NCI-H82 treated with DMSO at 0.1 percent for 48 hours (cell line): ENCODE data around the gene WBP1L.
"Not testable (repeated sequence)": the region's sequence is repeated elsewhere in the genome, so short reads cannot be mapped to it uniquely, and the experiment has no call there.

ENCODE experiments used
- DNase-seq: peaks from one replicate; lab custom pipeline; 2025; ENCODE audit not compliant: unreplicated experiment; lab: John Stamatoyannopoulos, UW

The WBP1L gene

DNA sequence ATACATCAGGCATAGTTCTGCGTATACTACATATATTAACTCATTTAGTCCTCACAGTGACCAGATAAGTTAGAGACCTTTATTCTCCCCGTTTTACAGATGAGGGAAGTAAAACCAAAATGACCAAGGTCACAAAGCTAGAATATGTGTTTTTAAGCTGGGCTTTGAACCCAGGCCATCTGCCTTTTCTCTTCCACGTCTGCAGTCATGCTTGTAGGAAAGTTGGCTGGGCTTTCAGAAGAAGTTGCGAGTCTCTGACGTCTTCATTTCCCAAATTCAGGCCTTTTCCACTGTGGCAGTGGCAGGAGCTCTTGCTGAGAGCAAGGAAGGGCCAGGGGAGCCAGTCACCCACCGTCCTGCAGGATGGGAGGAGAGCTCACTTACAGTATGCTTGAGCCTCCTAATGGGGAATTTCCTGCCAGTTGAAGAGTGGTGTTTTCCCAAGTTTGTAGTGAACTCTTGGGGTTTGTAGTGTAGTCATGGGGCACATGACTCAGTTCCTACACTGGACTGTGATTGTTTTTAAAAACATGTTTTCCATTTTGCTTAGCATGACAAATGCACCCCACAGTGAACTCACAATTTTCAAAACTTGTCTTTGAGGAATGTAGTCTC lies 59.3 kb downstream of the WBP1L start:
- no peak for DNase-seq

DNA sequence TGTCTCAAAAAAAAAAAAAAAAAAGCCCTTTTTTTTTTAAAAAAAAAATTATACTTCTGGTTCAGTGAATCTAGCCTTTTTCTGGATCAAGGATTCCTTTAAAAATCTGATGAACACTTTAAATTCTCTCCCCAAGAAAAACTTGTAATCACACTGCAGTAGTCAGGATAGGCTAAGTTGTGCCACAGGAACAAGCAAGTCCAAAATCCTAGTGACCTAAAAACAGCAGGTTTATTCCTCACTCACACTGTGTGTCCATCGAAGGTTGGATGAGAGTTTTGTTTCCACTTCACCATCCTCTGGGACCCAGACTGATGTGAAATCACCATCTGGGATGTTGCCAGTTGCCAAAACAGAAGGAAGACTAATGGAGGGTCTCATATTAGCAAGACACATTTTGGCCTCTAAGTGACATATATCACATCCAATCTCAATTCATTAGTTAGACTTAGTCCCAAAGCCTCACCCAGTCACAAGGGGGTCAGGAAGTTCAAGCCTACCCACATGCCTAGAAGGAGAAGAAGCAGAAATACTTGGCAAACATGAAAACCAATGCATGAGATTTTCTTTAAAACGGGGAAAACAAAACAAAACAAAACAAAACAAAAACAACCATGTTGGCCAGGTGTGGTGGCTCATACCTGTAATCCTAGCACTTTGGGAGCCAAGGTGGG lies 60.8 kb downstream of the WBP1L start:
- no peak for DNase-seq

DNA sequence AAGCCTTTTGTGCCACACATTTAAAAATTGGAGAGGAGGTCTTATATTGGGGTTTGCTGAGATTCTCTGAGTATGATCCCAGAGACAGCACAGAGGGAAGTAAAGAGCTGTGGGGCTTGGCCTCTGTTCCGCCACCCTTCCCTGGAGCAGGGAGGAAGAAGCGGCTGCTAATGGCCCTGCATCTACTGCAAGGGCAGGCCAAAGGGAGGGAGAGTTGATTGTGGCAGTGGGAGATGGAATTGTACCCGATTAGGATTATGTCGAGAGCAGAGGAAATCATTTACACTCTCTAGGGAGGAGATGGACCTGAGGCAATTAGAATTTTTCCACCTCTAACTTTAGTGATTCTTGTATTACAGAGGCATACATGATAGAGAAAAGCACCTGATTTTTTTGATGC lies 64.6 kb downstream of the WBP1L start:
- DNase-seq: no peak

DNA sequence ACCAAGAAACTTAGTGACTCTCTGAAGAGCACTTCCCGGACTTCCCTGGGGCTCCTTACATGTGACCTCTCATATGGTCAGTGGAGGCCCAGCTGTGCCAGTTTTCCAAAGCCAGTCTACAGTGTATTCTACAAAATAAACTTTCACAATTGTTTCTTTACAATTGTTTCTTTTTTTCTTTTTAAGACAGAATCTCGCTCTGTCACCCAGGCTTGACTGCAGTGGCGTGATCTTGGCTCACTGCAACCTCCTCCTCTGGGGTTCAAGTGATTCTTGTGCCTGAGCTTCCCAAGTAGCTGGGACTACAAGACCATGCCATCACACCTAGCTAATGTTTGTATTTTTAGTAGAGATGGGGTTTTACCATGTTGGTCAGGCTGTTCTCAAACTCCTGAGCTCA lies 67.6 kb downstream of the WBP1L start:
- no peak for DNase-seq

DNA sequence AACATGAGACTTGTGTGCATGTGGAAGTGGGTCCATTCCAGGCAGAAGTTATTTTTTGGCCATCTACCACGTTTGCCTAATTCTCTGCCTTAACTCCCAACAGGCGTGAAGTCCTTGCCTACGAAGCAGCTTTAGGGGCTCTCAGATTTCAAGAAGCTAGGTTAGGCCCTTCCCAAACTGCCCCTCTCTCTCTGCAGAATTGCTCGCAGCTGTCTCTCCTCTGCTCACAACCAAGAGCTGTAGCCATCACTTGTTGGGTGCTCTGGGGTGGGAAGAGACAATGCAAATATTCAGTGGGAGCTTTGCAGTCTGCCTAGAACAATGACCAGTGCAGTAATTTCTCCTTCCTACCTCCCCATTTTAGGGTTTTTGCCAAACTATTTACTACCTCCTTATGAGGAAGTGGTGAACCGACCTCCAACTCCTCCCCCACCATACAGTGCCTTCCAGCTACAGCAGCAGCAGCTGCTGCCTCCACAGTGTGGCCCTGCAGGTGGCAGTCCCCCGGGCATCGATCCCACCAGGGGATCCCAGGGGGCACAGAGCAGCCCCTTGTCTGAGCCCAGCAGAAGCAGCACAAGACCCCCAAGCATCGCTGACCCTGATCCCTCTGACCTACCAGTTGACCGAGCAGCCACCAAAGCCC lies 68.6 kb downstream of the WBP1L start:
- DNase-seq: no peak

DNA sequence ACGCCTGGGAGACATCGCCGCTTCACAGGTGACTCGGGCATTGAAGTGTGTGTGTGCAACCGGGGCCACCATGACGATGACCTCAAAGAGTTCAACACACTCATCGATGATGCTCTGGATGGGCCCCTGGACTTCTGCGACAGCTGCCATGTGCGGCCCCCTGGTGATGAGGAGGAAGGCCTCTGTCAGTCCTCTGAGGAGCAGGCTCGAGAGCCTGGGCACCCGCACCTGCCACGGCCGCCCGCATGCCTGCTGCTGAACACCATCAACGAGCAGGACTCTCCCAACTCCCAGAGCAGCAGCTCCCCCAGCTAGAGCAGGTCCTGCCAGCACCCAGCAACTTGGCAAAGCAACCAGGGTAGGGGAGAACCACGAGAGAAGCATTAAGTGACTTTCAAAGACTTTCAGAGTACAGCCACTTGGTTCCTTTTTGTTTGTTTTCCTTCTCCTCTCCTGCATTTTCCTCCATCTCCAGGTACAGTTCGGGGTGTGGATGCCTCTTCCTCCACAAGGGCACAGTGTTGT lies 69.3 kb downstream of the WBP1L start:
- DNase-seq: no peak

DNA sequence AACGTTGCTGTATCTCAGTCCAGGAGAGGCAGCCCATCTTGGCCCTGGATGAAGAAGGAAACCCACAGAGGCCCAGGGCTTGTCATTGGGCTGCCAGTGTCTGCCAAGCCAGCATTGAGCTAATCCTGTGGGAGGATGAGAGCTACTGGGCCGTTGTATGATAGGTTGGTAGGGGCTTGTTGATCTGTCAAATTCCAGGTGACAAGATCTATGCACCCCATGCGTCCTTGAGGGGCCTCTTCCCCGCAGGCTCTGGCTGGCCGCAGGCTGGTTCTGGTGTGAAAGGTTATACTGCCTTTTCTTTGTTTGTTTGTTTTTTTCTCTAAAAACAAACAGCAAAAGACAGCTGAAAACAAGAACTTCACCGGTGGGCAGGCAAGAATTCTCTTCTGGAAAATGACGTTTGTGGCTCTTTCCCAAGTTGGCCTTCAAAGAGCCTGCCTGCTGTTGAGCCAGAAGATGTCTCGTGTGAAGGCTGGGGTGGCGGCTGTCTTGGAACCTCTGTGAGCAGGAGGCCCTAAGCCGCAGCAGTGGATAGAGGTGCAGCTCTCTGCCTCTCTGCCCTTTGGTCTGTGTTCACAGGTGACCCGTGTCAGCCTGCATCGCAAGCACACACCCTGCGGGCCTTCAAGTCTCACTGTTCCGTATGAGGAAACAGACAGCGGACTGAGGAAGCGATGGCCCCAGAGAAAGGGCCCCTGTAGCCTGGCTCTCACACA lies 70.1 kb downstream of the WBP1L start:
- no peak for DNase-seq

DNA sequence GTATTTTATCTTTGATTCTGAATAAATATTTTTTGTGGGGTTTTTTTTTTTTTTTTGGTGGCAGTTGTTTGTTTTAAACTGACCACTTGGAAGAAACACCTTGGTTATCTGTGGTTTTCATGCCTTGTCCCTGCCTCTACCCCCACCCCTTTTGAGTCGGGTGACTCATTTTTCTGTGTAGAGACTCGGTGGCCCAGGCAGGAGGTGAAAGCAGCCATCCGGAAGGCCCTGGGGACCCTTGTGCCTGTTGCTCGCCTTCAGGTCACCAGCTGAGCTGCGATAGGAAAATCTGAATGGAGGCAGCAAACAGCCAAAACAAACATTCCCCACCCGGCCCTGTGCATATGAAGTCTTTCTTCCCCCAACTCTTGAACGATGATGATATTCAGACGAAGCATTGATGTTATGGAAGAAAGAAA lies 70.7 kb downstream of the WBP1L start:
- no peak for DNase-seq

DNA sequence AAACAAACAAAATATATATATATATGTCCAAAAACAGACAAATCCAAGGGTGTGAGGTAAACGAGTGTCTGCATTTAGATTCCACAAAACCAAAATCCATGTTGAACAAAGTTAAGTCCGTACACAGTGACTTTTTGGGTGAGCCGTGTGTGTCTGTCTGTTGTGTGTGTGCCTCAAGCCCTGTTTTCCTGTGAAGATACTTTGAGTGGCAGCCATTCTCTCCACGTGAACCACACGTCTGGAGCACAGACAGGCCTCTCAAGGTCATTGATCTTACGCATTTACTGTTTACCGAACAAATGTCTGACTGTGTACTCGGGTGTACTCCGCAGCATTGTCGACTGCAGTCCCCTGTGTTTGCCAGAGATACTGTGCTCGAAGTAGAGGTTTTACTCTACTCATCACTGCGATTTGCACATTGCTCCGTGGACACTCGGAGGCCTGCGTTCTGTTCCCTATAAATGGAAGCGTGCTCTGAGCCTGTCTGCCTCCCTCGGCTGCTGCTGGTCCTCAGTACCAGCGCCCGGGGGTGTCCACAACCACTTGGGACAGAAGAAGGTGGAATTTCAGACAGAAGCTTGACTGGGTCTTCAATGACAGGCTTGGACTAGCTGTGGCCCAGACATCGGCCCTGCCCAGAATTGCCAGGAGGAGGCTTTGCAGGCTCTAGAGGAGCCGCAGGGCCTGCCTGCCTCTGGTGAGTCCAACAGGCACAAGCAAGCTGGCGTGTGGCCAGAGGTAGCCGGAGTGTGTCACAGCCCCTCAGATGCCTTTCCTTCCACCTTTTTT lies 71.3 kb downstream of the WBP1L start:
- no peak for DNase-seq

DNA sequence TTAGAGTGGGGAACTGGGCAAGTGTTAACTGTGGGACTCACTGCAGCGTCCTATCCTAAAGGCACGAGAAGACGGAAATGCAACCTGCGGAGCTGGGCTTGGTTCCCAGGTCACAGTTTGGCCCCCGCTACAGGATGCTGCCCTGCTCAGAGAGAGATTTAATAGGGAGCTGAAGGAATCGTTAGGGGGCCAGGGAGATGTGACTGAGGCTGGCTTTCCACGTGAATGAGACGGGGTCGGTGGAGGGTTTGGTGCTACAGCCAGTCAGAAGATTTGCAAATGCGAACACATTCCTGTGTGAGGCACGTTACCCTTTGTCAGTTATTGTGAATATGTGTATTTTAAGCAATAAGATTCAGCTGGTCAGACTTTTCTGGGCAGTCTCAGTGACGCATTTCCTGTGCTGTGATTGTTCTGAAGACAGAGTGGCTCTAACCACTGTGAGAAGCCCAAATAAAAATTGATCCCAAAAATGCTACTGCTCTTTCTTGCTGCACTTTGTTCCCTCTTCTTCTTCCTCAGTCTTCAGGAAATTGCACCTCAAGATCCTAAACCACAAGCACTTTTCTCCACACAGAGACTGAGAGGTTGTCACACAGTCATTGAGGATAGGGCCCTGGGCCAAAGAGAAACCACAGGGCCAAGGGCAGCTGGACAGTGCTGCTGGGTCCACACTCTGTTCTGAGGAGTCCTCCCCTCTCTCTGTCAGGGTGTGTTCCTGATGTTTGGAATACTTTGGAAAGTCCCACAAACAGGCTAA lies 72.2 kb downstream of the WBP1L start:
- DNase-seq: no peak

DNA sequence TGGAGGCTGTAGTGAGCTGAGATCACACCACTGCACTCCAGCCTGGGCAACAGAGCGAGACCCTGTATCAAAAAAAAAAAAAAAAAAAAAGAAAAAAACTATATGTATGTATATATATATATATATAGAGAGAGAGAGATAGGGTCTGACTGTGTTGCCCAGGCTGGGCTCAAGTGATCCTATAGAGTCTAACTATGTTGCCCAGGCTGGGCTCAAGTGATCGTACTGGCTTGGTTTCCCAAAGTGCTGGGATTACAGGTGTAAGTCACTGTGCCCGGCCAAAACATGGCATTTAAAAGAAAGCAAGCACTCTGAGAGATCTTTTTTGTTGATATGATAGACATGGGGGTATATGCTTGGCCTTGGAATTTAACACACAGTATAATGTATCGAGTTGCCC lies 73.4 kb downstream of the WBP1L start:
- DNase-seq: no peak

DNA sequence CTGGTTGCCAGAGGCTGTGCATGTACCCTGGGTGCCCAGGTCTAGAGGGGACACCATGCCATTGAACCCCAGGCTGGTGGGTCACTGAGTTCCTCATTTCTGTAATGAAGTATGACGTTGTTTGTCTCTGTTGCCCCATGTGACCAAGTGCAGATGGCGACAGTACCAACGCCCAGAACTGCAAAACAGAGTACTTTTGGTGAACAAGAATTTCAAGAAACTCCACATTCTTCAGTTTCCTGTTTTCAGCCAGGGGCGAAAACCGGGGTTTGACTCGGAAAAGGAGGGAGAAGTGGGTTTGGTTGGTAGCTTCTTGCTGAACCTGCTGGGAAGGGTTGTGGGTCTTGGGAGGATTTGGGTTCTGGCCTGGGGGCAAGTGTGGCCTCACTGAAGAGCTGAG lies 75.3 kb downstream of the WBP1L start:
- no peak for DNase-seq

DNA sequence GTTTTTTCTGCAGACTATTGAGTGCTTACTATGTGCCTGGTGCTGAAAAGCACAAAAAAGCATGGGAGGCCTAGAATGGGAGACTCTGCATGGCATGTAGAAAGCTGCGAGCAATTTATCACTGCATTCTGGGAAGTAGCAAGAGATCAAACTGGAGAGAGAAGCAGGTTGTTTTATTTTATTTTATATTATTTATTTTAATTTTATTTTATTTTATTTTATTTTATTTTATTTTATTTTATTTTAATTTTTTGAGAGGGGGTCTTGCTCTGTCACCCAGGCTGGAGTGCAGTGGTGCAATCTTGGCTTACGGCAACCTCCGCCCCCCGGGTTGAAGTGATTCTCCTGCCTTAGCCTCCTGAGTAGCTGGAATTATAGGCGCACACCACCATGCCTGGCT lies 76.3 kb downstream of the WBP1L start:
- DNase-seq: not testable (repeated sequence)

DNA sequence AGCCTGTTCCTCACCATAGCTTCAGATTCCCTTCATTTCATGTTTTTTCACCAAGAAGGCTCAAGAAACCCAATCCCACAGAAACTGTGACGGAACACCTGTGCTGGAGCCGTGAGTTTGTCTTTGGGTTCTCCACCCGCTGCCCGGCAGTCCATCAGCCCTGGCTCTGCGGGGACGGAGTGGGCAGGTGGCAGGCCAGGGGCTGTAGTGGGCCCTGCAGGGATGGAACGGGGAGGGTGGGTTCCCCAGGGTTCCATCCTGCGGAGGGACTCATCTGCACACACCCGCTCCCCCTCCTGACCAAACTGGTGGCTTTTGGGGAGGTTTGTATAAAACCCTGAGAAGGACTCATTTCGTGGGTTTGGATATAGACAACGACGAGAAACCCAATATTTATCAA lies 78.5 kb downstream of the WBP1L start:
- DNase-seq: no peak

DNA sequence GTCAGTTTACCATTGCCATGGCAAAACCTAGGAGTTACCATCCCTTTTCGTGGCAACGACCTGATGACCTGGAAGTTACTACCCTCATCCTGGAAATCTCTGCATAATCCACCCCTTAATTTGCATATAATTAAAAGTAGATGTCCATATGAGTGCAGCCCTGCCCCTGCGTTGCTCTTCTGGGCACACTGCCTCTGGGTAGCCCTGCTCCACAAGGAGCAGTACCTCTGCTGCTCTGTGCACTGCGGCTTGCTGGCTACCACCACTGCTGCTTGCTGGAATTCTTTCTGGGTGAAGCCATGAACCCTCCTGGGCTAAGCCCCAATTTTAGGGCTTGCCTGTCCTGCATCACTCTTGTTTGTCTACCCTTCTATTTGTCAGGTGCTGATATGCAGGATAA lies 80.9 kb downstream of the WBP1L start:
- no peak for DNase-seq

DNA sequence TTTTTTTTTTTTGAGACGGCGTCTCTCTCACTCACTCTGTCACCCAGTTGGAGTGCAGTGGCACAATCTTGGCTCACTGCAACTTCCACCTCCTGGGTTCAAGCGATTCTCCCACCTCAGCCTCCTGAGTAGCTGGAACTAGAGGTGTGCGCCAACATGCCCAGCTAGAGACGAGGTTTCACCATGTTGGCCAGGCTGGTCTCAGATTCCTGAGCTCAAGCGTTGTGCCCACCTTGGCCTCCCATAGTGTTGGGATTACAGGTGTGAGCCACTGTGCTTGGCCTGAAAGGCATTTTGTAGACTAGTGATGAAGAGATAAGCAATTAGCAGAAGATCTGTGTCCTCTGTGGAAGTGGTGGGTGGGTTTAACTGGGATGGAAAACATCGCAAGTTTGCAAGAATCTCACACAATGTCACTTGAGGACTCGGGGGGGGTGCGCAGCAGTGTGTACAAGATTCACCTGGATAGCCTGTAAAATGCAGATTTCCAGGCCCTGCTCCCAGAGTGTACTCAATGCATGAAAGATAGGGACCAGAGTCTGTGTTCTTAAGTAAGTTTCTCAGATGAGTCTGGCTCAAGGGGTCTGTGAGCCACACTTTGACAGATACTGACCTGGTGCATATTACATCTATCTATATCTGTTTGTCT lies 82.5 kb downstream of the WBP1L start:
- no peak for DNase-seq

DNA sequence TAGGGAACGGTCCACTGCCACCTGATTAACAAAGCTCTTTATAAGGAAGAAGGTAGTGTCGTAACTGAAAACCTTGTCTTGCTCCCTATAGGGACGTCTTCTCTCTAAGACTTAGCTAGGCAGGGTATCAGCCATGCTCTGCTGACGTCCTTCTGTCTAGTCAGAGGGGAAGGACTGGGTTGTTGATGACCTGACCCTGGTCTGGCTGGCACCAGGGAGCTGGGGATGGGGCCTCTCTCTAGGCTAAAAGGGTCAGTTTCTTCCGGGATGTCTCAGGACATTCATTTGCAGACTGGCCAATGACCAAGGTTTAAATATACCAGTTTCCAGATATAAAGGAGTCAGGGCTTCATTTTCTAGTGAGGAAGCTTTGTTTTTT lies 83.8 kb downstream of the WBP1L start:
- no peak for DNase-seq

DNA sequence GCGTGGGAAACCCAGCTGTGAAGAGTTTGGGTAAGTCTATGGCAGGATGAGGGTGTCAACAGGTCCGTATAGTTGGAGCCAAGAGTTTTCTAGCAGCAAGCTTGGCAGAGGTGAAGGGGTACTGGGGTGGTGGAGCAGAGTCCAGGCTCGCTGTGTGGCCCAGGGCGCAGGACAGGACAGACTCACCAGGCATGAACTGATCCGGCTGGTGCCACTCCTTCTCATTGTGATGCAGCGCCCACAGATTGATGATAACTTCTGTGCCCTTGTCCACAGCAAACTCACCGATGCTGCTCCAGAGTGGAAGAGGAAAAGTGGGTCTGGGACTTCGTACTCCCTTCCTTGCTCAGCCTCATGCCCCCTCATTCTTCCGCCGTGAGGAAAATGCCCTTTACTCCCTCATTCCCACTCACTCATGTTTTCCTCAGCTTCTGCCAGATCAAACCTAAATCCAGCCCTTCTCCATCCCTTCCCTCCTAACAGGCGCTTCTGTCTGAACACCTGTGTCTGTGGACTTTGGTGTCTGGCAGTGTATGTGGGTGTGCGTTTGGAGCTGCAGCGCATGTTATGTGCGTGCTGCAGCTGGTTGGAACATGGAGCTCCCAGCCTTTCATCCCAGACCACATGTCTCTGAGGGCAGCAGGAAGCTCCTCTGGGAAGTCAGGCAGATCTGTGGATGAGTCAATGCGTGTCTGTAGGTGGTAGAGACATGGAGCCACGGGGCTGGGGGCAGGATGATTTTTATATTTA lies 87.7 kb downstream of the WBP1L start:
- no peak for DNase-seq

DNA sequence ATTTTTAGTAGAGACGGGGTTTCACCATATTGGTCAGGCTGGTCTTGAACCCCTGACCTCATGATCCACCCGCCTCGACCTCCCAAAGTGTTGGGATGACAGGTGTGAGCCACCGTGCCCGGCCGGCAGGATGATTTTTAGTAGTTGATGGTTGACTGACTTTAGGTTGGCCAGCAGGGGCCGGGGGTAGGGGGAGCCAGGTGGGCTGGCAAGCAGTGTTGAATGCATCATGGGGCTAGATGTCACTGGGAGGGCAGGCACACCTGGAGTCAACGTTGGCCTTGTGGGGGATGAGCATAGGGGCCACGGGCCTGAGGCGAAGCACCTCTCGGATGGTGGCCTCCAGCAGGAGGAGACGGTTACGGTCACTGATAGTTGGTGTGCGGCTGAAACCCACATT lies 88.5 kb downstream of the WBP1L start:
- DNase-seq: no peak
